ENCODE results near the gene MACROH2A1. TPM values are rescaled to one million over a fixed set of nuclear protein-coding genes. Genes with fewer than 3 reads are reported as not detected.

The MACROH2A1 gene
- 100 to 1,000 TPM; 164 to 268 (median 170) TPM for total RNA-seq

DNA sequence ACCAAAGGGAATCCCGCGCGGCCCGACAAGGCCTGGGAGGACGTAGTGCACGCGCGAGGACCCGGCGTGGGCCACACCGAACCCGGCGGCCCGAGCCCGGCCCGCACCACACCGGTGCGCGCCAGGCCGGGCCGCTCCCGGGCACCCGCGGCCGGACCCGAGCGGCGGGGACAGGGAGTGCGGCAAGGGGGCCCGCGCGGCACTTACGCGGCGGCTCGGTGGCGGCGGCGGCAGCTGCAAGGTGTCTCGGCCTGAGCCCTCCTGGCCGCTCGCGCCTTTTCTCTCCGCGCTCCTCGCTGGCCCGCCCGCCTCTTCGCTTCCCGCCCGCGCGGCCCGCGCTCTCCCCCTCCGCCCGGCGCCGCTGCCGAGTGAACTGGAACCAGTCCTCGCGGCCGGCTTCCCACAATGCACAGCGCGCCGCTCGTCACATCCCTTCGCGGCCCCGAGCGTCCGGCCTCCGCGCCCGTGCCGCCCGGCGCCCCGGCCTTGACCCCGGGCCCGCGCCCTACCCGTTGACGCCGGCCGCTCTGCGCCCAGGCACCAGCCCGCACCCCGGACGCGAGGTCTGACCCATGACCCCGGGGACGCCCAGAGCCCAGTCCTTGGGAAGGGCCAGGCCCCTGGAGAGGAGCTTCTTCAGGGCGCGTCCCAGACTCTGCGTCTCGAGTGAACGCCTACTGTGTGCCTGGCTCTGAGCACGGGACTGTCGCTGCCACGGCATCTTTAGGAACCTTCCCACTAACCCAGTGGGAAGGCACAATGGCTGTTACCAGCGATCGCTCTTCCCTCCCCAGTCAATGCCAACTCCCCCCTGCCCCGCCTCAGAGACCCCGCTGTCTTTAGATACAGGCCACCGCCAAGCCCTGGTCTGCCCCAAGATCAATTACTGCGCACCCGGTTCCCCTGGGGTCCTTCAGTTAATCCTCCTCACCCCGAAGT, at the start of gene MACROH2A1:
TSS of gene MACROH2A1 (minus strand) at position 377 of the 939 bp plus-strand sequence. CDS start 10,138 bp downstream, outside the sequence.
- Histone ChIP-seq H3K27ac (peak within 1 kb of the TSS; percentile 88 to 95 (median 92)), H3K9me3 (no peaks in the 10 kb centered on the region), H3K4me3 (peak within 1 kb of the TSS; percentile 87 to 98 (median 94)), H3K27me3 (no peaks in the 10 kb centered on the region), H3K36me3 (no peaks in the 10 kb centered on the region), H3K4me1 (peaks cover 0 to 58% (median 29%) of the 10 kb centered on the region in 4 donors)
- WGBS, 2 donors = 1% methylated on average over 86 to 94 of the region's 109 CpGs
- TF ChIP-seq POLR2A (IDR thresholded peaks at IDR 0.05) (peak; percentile 75 to 77), EP300 (IDR thresholded peaks at IDR 0.05) (peak in 1 of 2 donors; percentile 82)
- TF ChIP-seq, protein P1, sequence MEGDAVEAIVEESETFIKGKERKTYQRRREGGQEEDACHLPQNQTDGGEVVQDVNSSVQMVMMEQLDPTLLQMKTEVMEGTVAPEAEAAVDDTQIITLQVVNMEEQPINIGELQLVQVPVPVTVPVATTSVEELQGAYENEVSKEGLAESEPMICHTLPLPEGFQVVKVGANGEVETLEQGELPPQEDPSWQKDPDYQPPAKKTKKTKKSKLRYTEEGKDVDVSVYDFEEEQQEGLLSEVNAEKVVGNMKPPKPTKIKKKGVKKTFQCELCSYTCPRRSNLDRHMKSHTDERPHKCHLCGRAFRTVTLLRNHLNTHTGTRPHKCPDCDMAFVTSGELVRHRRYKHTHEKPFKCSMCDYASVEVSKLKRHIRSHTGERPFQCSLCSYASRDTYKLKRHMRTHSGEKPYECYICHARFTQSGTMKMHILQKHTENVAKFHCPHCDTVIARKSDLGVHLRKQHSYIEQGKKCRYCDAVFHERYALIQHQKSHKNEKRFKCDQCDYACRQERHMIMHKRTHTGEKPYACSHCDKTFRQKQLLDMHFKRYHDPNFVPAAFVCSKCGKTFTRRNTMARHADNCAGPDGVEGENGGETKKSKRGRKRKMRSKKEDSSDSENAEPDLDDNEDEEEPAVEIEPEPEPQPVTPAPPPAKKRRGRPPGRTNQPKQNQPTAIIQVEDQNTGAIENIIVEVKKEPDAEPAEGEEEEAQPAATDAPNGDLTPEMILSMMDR (IDR thresholded peaks at IDR 0.05) = peak in 3 of 5 experiments; percentile 11 to 55 (median 11)
- DNase-seq (ENCODE audit: low spot score in 2 of 2) = peak; percentile 81 to 86

GRCh38 chr5:135448071-135448739, 49.2 kb upstream of the MACROH2A1 start:
- 82 to 86% methylated on average over 9 of the region's 9 CpGs for WGBS, 2 donors
- DNase-seq (ENCODE audit: low spot score in 2 of 2) = no peak
- Histone ChIP-seq H3K4me3 (no peak overlapping the region), H3K27ac (no peak overlapping the region), H3K36me3 (no peaks in the 10 kb centered on the region), H3K27me3 (no peaks in the 10 kb centered on the region), H3K4me1 (peaks cover 0 to 7% (median 2%) of the 10 kb centered on the region in 4 donors), H3K9me3 (no peaks in the 10 kb centered on the region)
- TF ChIP-seq EP300 (IDR thresholded peaks at IDR 0.05) (no peak), POLR2A (IDR thresholded peaks at IDR 0.05) (no peak)
- TF ChIP-seq, protein P1 (IDR thresholded peaks at IDR 0.05) = no peak

GRCh38 chr5:135447298-135447929, 48.4 kb upstream of the MACROH2A1 start, which contains the start of gene DCANP1:
TSS of gene DCANP1 (minus strand) at chr5:135447348. CDS start at chr5:135447108, 240 bp downstream.
- Histone ChIP-seq H3K36me3 (no peaks in the 10 kb centered on the region), H3K27ac (no peak within 1 kb of the TSS), H3K4me3 (no peak within 1 kb of the TSS), H3K4me1 (peaks cover 0 to 15% (median 4%) of the 10 kb centered on the region in 4 donors), H3K9me3 (no peaks in the 10 kb centered on the region), H3K27me3 (no peaks in the 10 kb centered on the region)
- DNase-seq (ENCODE audit: low spot score in 2 of 2) = no peak
- 91 to 92% methylated on average over 4 to 5 of the region's 5 CpGs for WGBS, 2 donors
- TF ChIP-seq POLR2A (IDR thresholded peaks at IDR 0.05) (no peak), EP300 (IDR thresholded peaks at IDR 0.05) (no peak)
- TF ChIP-seq, protein P1 (IDR thresholded peaks at IDR 0.05) = no peak

GRCh38 chr5:135446615-135447014, 47.6 kb upstream of the MACROH2A1 start:
- Histone ChIP-seq H3K9me3 (no peaks in the 10 kb centered on the region), H3K27ac (no peak overlapping the region), H3K4me1 (peaks cover 0 to 18% (median 2%) of the 10 kb centered on the region in 4 donors), H3K27me3 (no peaks in the 10 kb centered on the region), H3K36me3 (no peaks in the 10 kb centered on the region), H3K4me3 (no peak overlapping the region)
- DNase-seq (ENCODE audit: low spot score in 2 of 2) = no peak
- WGBS, 2 donors = 68 to 74% methylated on average over 7 of the region's 7 CpGs
- no peak for TF ChIP-seq POLR2A (IDR thresholded peaks at IDR 0.05)
- TF ChIP-seq, protein P1 (IDR thresholded peaks at IDR 0.05) = no peak
- no peak for TF ChIP-seq EP300 (IDR thresholded peaks at IDR 0.05)
